Measurements from ENCODE around the gene RHBDD1.

The RHBDD1 gene, protein sequence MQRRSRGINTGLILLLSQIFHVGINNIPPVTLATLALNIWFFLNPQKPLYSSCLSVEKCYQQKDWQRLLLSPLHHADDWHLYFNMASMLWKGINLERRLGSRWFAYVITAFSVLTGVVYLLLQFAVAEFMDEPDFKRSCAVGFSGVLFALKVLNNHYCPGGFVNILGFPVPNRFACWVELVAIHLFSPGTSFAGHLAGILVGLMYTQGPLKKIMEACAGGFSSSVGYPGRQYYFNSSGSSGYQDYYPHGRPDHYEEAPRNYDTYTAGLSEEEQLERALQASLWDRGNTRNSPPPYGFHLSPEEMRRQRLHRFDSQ

DNA sequence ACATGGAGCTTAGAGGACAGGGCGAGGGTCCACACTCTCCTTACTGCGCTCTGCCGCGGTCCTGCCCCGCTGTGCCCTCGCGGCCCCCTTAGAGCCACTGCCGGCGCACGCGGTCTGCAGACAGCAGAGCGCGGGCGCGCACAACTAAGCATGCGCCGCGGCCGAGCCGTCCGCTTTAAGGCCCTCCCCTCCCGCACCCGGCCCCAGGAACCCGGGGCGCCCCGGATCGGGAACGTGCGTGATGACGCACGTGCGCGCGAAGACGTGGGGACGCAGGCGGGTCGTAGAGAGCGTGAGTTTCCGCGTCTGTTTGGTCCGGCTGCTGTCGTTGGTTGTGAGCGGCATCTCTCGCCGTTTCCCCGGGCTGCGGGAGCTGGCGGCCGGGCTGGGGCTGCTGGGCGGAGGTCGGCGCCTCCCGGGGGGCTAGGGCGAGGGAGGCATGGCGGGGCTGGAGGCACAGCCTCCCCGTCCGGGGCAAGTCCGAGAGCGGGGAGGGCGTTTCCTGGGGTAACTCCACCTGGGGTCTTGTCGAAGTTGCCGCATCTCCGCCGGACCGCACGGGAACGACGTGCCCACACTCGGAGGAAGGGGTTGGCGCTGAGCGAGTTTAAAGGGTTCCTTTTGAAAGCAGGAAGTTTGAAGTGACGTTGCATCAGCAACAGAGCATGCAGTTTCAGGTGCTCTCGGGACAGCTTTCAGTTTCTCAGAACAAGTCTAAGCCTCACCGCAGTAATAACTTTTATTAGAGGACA is at the start of gene RHBDD1:
RHBDD1 (plus strand) TSS at position 259 of the 752 bp plus-strand sequence. CDS start 28,640 bp downstream, outside the sequence.
- FAIRE-seq (no peak), DNase-seq (ENCODE audit: insufficient read length, low spot score) (peak; percentile 61)
- TF ChIP-seq, protein P1, sequence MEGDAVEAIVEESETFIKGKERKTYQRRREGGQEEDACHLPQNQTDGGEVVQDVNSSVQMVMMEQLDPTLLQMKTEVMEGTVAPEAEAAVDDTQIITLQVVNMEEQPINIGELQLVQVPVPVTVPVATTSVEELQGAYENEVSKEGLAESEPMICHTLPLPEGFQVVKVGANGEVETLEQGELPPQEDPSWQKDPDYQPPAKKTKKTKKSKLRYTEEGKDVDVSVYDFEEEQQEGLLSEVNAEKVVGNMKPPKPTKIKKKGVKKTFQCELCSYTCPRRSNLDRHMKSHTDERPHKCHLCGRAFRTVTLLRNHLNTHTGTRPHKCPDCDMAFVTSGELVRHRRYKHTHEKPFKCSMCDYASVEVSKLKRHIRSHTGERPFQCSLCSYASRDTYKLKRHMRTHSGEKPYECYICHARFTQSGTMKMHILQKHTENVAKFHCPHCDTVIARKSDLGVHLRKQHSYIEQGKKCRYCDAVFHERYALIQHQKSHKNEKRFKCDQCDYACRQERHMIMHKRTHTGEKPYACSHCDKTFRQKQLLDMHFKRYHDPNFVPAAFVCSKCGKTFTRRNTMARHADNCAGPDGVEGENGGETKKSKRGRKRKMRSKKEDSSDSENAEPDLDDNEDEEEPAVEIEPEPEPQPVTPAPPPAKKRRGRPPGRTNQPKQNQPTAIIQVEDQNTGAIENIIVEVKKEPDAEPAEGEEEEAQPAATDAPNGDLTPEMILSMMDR (IDR thresholded peaks at IDR 0.05; ENCODE audit: insufficient read depth, missing control alignments) = no peak

GRCh38 chr2:226788064-226788463 is 47.8 kb upstream of the RHBDD1 start:
- TF ChIP-seq, protein P1 (IDR thresholded peaks at IDR 0.05; ENCODE audit: insufficient read depth, missing control alignments) = no peak
- DNase-seq (ENCODE audit: insufficient read length, low spot score) = no peak
- FAIRE-seq = peak; percentile 82

DNA sequence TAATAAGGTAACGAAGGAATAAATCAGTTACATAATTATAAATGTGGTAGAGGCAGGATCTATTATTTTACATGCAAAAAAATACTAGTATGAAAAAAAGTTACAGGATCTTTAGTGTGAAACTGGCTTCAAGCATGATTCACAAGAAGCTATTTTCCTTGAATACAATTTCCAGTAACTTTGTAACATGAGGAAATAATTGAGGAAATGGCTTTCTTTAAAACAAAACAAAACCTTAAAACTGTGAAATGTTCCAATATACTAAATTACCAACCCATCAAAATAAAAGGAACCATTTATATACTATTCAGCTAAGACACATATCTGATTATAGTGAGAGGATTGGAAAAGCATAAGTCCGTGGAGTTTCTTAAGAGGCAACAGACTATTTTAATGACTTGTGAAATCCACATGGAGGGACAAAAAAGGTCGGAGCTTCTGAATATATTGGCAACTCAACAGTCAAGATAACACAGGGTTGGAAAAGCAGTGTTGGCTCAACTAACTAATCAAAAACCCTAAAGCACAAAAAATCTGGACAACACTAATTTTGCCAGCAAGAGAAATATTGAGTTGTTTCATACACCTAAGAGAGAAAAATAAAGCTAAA is 46.9 kb upstream of the RHBDD1 start:
- TF ChIP-seq, protein P1 (IDR thresholded peaks at IDR 0.05; ENCODE audit: insufficient read depth, missing control alignments) = no peak
- DNase-seq (ENCODE audit: insufficient read length, low spot score) (no peak), FAIRE-seq (peak; percentile 87)

DNA sequence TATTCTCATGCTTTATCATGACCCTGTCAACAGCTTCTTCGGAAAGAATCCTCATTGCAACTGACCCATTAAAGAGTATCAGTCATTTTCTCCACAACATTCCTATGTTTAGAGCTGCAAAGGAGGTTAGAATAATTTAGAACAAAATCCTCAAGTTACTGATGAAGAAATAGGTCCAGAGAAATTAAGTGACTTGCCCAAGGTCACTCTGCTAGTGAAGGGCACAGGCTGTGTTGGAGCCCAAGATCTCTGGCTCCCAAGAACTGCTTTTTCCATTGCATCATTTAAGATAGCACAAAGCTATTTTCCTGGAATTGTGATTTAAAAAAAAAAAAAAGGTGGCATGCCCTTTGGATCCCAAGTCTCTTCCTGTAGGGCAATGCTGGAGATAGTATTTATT is 45.8 kb upstream of the RHBDD1 start:
- no peak for DNase-seq (ENCODE audit: insufficient read length, low spot score)

GRCh38 chr2:226790431-226790830 is 45.4 kb upstream of the RHBDD1 start:
- FAIRE-seq = no peak
- TF ChIP-seq, protein P1 (IDR thresholded peaks at IDR 0.05; ENCODE audit: insufficient read depth, missing control alignments) = no peak
- no peak for DNase-seq (ENCODE audit: insufficient read length, low spot score)

More for the DNA sequence above, 45.8 kb upstream of the RHBDD1 start:
- TF ChIP-seq, protein P1 (IDR thresholded peaks at IDR 0.05; ENCODE audit: insufficient read depth, missing control alignments) = no peak
- no peak for FAIRE-seq

DNA sequence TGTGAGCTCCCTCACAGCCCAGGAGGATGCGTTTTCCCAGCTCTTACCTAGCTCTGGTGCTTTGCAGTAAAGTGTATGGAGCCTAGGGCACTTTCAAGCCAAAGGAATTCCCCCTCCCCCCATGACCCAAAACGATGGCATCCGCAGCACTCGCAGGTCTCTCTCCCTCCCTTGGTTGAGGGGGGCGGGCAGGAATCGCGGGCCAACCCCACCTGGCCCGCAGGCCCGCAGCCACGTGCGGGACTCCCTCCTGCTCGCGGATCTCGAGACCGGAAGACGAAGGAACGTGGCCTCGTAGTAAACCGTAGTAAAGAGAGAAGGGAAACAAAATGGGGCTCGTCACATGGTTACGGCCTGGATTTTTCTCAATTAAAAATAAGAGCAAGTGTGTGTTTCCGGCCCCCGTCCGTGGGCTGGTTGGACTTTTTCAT is 44.8 kb upstream of the RHBDD1 start:
- DNase-seq (ENCODE audit: insufficient read length, low spot score) (no peak), FAIRE-seq (no peak)
- TF ChIP-seq, protein P1 (IDR thresholded peaks at IDR 0.05; ENCODE audit: insufficient read depth, missing control alignments) = no peak
